Measurements from ENCODE around the gene CNTNAP2. TPM values are rescaled to one million over a fixed set of nuclear protein-coding genes. Genes with fewer than 3 reads are reported as not detected.

CNTNAP2 gene
- total and polyA plus RNA-seq, 9 of the 15 experiments (the other 6 are each of a cell fraction or from before 2014, with no cell fraction given): 0.04 to 0.62 (median 0.09) TPM; not detected in 4

DNA sequence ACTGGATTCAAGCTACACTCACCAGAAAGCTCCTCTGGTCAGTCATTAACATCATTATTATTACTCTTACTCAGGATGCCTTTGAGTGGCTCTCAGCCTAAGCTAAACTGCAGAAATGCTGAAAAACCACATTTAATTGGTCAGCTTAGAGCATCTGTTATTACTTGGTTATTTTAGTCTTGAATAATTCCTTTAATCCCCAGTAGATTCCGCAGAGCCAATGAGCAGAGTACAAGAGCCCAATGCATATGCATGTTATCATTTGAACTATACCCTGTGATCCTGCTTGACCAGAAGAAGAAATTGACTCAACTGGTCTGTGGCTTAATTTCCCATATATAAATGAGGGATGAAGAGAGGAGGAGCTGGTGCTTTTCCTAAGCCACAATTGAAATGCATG is 2056.3 kb downstream of the CNTNAP2 start:
- no TSS peak for BruUV-seq (replicated peaks)
- intact Hi-C loops (cut with micrococcal nuclease): no loop called here
- ChIA-PET POLR2A (no interaction called here), CTCF (ENCODE audit: low intra/inter-chr PET ratio) (no interaction called here)
- H3K79me2 ChIP-seq (ENCODE audit: control insufficient read depth, insufficient read depth, low read length): no peaks in the 10 kb centered on the region
- H3K27ac ChIP-seq (ENCODE audit: extremely low read depth, low read depth, low read length): no peak overlapping the region
- no peak for ATAC-seq
- FAIRE-seq: no peak
- no peak overlapping the region for H3K4me3 ChIP-seq
- no peak overlapping the region for H2AFZ ChIP-seq (ENCODE audit: low read depth, low read length)
- in situ Hi-C loops (cut with MboI): no loop called here
- 5% methylated on average over 1 of the region's 1 CpG for WGBS (ENCODE audit: insufficient coverage, low coverage, missing lambda C conversion rate)
- H3K36me3 ChIP-seq (ENCODE audit: control insufficient read depth, insufficient read depth, low read length): no peaks in the 10 kb centered on the region
- H4K20me1 ChIP-seq (replicated peaks; ENCODE audit: control insufficient read depth, insufficient read depth, low read length): no peaks in the 10 kb centered on the region
- no peaks in the 10 kb centered on the region for H3K9me3 ChIP-seq (replicated peaks; ENCODE audit: control insufficient read depth, insufficient read depth, low read depth, low read length)
- H3K9me1 ChIP-seq (ENCODE audit: control insufficient read depth, insufficient read depth, low read length): no peaks in the 10 kb centered on the region
- H3K4me2 ChIP-seq (ENCODE audit: insufficient read depth, low read length): no peak overlapping the region
- H3K9ac ChIP-seq (ENCODE audit: insufficient read depth in 1 of 2, low read depth in 2 of 2, low read length in 2 of 2): no peak overlapping the region
- DNase-seq (ENCODE audit: extremely low read depth in 1 of 4, low spot score in 3 of 4): no peak
- H3K27me3 ChIP-seq (ENCODE audit: control insufficient read depth in 2 of 2, insufficient read depth in 2 of 2, low read length in 2 of 2): no peaks in the 10 kb centered on the region
- H3K4me1 ChIP-seq (replicated peaks in 1 of 2; ENCODE audit: control insufficient read depth in 2 of 2, insufficient read depth in 2 of 2, low read length in 2 of 2): no peaks in the 10 kb centered on the region
- TF ChIP-seq KLF6 (CRISPR knock-in tag; IDR thresholded peaks at IDR 0.05; ENCODE audit: borderline replicate concordance) (no peak), STAT5B (CRISPR knock-in tag; IDR thresholded peaks at IDR 0.05) (no peak), ZSCAN32 (CRISPR knock-in tag; IDR thresholded peaks at IDR 0.05) (no peak), IRF2 (CRISPR knock-in tag; IDR thresholded peaks at IDR 0.05) (no peak), ZNF407 (IDR thresholded peaks at IDR 0.05; ENCODE audit: low read depth) (no peak), RFX7 (CRISPR knock-in tag; IDR thresholded peaks at IDR 0.05) (no peak), ZNF79 (CRISPR knock-in tag; IDR thresholded peaks at IDR 0.05; ENCODE audit: low read depth) (no peak), RAD21 (CRISPR knock-in tag; conservative IDR thresholded peaks at IDR 0.05 in 1 of 2, IDR thresholded peaks at IDR 0.05 in 1 of 2) (no peak), KAT8 (IDR thresholded peaks at IDR 0.05; ENCODE audit: low read depth) (no peak), L3MBTL2 (IDR thresholded peaks at IDR 0.05) (no peak), SREBF1 (IDR thresholded peaks at IDR 0.05; ENCODE audit: borderline replicate concordance, low read depth, low read length) (no peak), ZNF707 (CRISPR knock-in tag; conservative IDR thresholded peaks at IDR 0.05) (no peak)
- TF ChIP-seq, protein P1, sequence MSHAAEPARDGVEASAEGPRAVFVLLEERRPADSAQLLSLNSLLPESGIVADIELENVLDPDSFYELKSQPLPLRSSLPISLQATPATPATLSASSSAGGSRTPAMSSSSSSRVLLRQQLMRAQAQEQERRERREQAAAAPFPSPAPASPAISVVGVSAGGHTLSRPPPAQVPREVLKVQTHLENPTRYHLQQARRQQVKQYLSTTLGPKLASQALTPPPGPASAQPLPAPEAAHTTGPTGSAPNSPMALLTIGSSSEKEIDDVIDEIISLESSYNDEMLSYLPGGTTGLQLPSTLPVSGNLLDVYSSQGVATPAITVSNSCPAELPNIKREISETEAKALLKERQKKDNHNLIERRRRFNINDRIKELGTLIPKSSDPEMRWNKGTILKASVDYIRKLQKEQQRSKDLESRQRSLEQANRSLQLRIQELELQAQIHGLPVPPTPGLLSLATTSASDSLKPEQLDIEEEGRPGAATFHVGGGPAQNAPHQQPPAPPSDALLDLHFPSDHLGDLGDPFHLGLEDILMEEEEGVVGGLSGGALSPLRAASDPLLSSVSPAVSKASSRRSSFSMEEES (CRISPR knock-in tag; IDR thresholded peaks at IDR 0.05): no peak
